ENCODE data around the gene TNPO2. TPM values are rescaled to one million over a fixed set of nuclear protein-coding genes. Genes with fewer than 3 reads are reported as not detected.

Gene TNPO2
- polyA plus RNA-seq, 1 donor from 2014 or later: 4.2 TPM

- peak overlapping the region; percentile 95 to 100 (median 97) for H3K4me3 Mint-ChIP-seq
- peaks cover 19 to 28% (median 19%) of the 10 kb centered on the region in 3 donors for H3K4me1 Mint-ChIP-seq
- no peaks in the 10 kb centered on the region for H3K27me3 Mint-ChIP-seq
- H3K36me3 Mint-ChIP-seq: no peaks in the 10 kb centered on the region
- peak overlapping the region; percentile 99 to 100 (median 100) for H3K27ac Mint-ChIP-seq
- no peaks in the 10 kb centered on the region for H3K9me3 Mint-ChIP-seq
Observed at GRCh38 chr19:12668346-12668745, 55.4 kb downstream of the TNPO2 start.

GRCh38 chr19:12667731-12668302 is 55.9 kb downstream of the TNPO2 start:
- H3K27me3 Mint-ChIP-seq: no peaks in the 10 kb centered on the region
- no peaks in the 10 kb centered on the region for H3K36me3 Mint-ChIP-seq
- peak overlapping the region; percentile 95 to 100 (median 96) for H3K4me3 Mint-ChIP-seq
- peaks cover 19 to 28% (median 19%) of the 10 kb centered on the region in 3 donors for H3K4me1 Mint-ChIP-seq
- peak overlapping the region in 2 of 3 donors; percentile 46 to 99 for H3K27ac Mint-ChIP-seq
- no peaks in the 10 kb centered on the region for H3K9me3 Mint-ChIP-seq

GRCh38 chr19:12666265-12667048 is 57.3 kb downstream of the TNPO2 start, which contains the start of the genes MAN2B1 and WDR83:
TSS of gene MAN2B1 (minus strand) at chr19:12666742. CDS start at chr19:12666701, 41 bp downstream.
TSS of gene WDR83 (plus strand) at chr19:12666807. CDS start at chr19:12669791, 2,984 bp downstream.
- peak within 1 kb of the TSS; percentile 95 to 99 (median 98) for H3K27ac Mint-ChIP-seq
- peak within 1 kb of the TSS; percentile 95 to 98 (median 96) for H3K4me3 Mint-ChIP-seq
- H3K36me3 Mint-ChIP-seq: no peaks in the 10 kb centered on the region
- H3K27me3 Mint-ChIP-seq: no peaks in the 10 kb centered on the region
- peaks cover 16 to 25% (median 19%) of the 10 kb centered on the region in 3 donors for H3K4me1 Mint-ChIP-seq
- no peaks in the 10 kb centered on the region for H3K9me3 Mint-ChIP-seq

- peak overlapping the region; percentile 95 to 99 (median 98) for H3K27ac Mint-ChIP-seq
- H3K9me3 Mint-ChIP-seq: no peaks in the 10 kb centered on the region
- H3K4me1 Mint-ChIP-seq: peaks cover 16 to 25% (median 19%) of the 10 kb centered on the region in 3 donors
- no peaks in the 10 kb centered on the region for H3K27me3 Mint-ChIP-seq
- peak overlapping the region; percentile 95 to 98 (median 96) for H3K4me3 Mint-ChIP-seq
- H3K36me3 Mint-ChIP-seq: no peaks in the 10 kb centered on the region
Observed at GRCh38 chr19:12665671-12666264, 58.0 kb downstream of the TNPO2 start.

- H3K4me1 Mint-ChIP-seq: peaks cover 16 to 25% (median 19%) of the 10 kb centered on the region in 3 donors
- H3K4me3 Mint-ChIP-seq: peak overlapping the region; percentile 95 to 98 (median 96)
- peaks cover 3% of the 10 kb centered on the region for H3K36me3 Mint-ChIP-seq
- H3K27ac Mint-ChIP-seq: peak overlapping the region; percentile 95 to 99 (median 98)
- no peaks in the 10 kb centered on the region for H3K27me3 Mint-ChIP-seq
- H3K9me3 Mint-ChIP-seq: no peaks in the 10 kb centered on the region
Observed at GRCh38 chr19:12665281-12665573, 58.5 kb downstream of the TNPO2 start.

- Mint-ChIP-seq H3K36me3 (peaks cover 5% of the 10 kb centered on the region), H3K4me1 (peaks cover 18 to 25% (median 18%) of the 10 kb centered on the region in 3 donors), H3K27ac (peak overlapping the region; percentile 95 to 99 (median 98))
Observed at GRCh38 chr19:12664406-12665280, 59.1 kb downstream of the TNPO2 start.

GRCh38 chr19:12660980-12661379 is 62.8 kb downstream of the TNPO2 start:
- H3K27ac Mint-ChIP-seq: no peak overlapping the region
- peaks cover 6 to 9% (median 7%) of the 10 kb centered on the region in 3 donors for H3K4me1 Mint-ChIP-seq
- no peaks in the 10 kb centered on the region for H3K9me3 Mint-ChIP-seq
- peak overlapping the region in 1 of 4 donors; percentile 29 for H3K4me3 Mint-ChIP-seq
- H3K36me3 Mint-ChIP-seq: peaks cover 6% of the 10 kb centered on the region
- H3K27me3 Mint-ChIP-seq: no peaks in the 10 kb centered on the region

More at GRCh38 chr19:12664406-12665280, 59.1 kb downstream of the TNPO2 start:
- H3K9me3 Mint-ChIP-seq: no peaks in the 10 kb centered on the region
- H3K27me3 Mint-ChIP-seq: no peaks in the 10 kb centered on the region
- peak overlapping the region; percentile 95 to 98 (median 96) for H3K4me3 Mint-ChIP-seq

- peaks cover 0 to 4% (median 0%) of the 10 kb centered on the region in 3 donors for H3K4me1 Mint-ChIP-seq
- no peaks in the 10 kb centered on the region for H3K9me3 Mint-ChIP-seq
- no peaks in the 10 kb centered on the region for H3K27me3 Mint-ChIP-seq
- peaks cover 12% of the 10 kb centered on the region for H3K36me3 Mint-ChIP-seq
- no peak overlapping the region for H3K4me3 Mint-ChIP-seq
- no peak overlapping the region for H3K27ac Mint-ChIP-seq
Observed at GRCh38 chr19:12657966-12658365, 65.8 kb downstream of the TNPO2 start.

- peak overlapping the region in 1 of 3 donors; percentile 16 for H3K27ac Mint-ChIP-seq
- peaks cover 12% of the 10 kb centered on the region for H3K36me3 Mint-ChIP-seq
Observed at GRCh38 chr19:12656899-12657571, 66.7 kb downstream of the TNPO2 start.

GRCh38 chr19:12655546-12655945 is 68.2 kb downstream of the TNPO2 start:
- no peaks in the 10 kb centered on the region for H3K9me3 Mint-ChIP-seq
- H3K4me1 Mint-ChIP-seq: peaks cover 0 to 6% (median 0%) of the 10 kb centered on the region in 3 donors
- H3K27ac Mint-ChIP-seq: peak overlapping the region in 2 of 3 donors; percentile 80 to 82
- H3K36me3 Mint-ChIP-seq: peaks cover 12% of the 10 kb centered on the region
- no peaks in the 10 kb centered on the region for H3K27me3 Mint-ChIP-seq
- no peak overlapping the region for H3K4me3 Mint-ChIP-seq

More at GRCh38 chr19:12656899-12657571, 66.7 kb downstream of the TNPO2 start:
- Mint-ChIP-seq H3K9me3 (no peaks in the 10 kb centered on the region), H3K27me3 (no peaks in the 10 kb centered on the region), H3K4me1 (peaks cover 0 to 4% (median 0%) of the 10 kb centered on the region in 3 donors), H3K4me3 (no peak overlapping the region)

- H3K4me1 Mint-ChIP-seq: peaks cover 0 to 3% (median 0%) of the 10 kb centered on the region in 3 donors
- no peak overlapping the region for H3K27ac Mint-ChIP-seq
- no peaks in the 10 kb centered on the region for H3K27me3 Mint-ChIP-seq
- no peak overlapping the region for H3K4me3 Mint-ChIP-seq
- H3K36me3 Mint-ChIP-seq: peaks cover 7% of the 10 kb centered on the region
- H3K9me3 Mint-ChIP-seq: no peaks in the 10 kb centered on the region
Observed at GRCh38 chr19:12652219-12652618, 71.5 kb downstream of the TNPO2 start.

- H3K27ac Mint-ChIP-seq: no peak overlapping the region
- H3K4me1 Mint-ChIP-seq: peaks cover 0 to 2% (median 0%) of the 10 kb centered on the region in 3 donors
- no peaks in the 10 kb centered on the region for H3K9me3 Mint-ChIP-seq
- no peak overlapping the region for H3K4me3 Mint-ChIP-seq
- H3K27me3 Mint-ChIP-seq: no peaks in the 10 kb centered on the region
- H3K36me3 Mint-ChIP-seq: no peaks in the 10 kb centered on the region
Observed at GRCh38 chr19:12649941-12650340, 73.8 kb downstream of the TNPO2 start.

Measured in IgD-negative memory B cell (primary cell).